MCF 10A (cell line): ENCODE results near the gene MRPL36. TPM values are rescaled to one million over a fixed set of nuclear protein-coding genes. Genes with fewer than 3 reads are reported as not detected.
"Not testable (repeated sequence)": the region's sequence is repeated elsewhere in the genome, so short reads cannot be mapped to it uniquely, and the experiment has no call there.

ENCODE experiments used
- BruUV-seq: library from RNA; stranded (reverse); fragments of 400-500 nt; replicated peaks from 2 replicates; lab custom pipeline; 2021; lab: Mats Ljungman, UMichigan
- CTCF ChIA-PET: fragments of 300-600 bp; sonication (Branson Sonifier 250); formaldehyde crosslinking; extraction: SDS; loops from one replicate; lab custom pipeline; 2021; ENCODE audit warnings: antibody characterized with exemption, inconsistent platforms; lab: Yijun Ruan, JAX
- POLR2A ChIA-PET: fragments of 300-600, 350-650 bp; sonication (Branson Sonifier 250); formaldehyde crosslinking; extraction: SDS; loops from one replicate; lab custom pipeline; 2020; ENCODE audit warnings: antibody characterized with exemption, inconsistent platforms; lab: Yijun Ruan, JAX
- DNase-seq: peaks from one replicate; pipeline ENCODE4 v3.0.0-alpha.2; 2018; ENCODE audit not compliant: unreplicated experiment
- H3K27ac Mint-ChIP-seq: one replicate; pipeline ENCODE4 v1.8.0; 2022; ENCODE audit warnings: mild to moderate bottlenecking, low read depth, mixed read lengths; ENCODE audit not compliant: unreplicated experiment
- H3K27me3 Mint-ChIP-seq: one replicate; pipeline ENCODE4 v1.8.0; 2022; ENCODE audit warnings: mixed read lengths; ENCODE audit not compliant: insufficient read depth, unreplicated experiment
- H3K36me3 Mint-ChIP-seq: one replicate; pipeline ENCODE4 v1.8.0; 2022; ENCODE audit warnings: mild to moderate bottlenecking, moderate library complexity, mixed read lengths; ENCODE audit not compliant: insufficient read depth, unreplicated experiment
- H3K4me1 Mint-ChIP-seq: one replicate; pipeline ENCODE4 v1.8.0; 2022; ENCODE audit warnings: mixed read lengths; ENCODE audit not compliant: insufficient read depth, unreplicated experiment
- H3K4me3 Mint-ChIP-seq: one replicate; pipeline ENCODE4 v1.8.0; 2022; ENCODE audit warnings: mild to moderate bottlenecking, moderate library complexity, mixed read lengths; ENCODE audit not compliant: unreplicated experiment
- H3K9me3 Mint-ChIP-seq: one replicate; pipeline ENCODE4 v1.8.0; 2022; ENCODE audit warnings: mixed read lengths; ENCODE audit not compliant: unreplicated experiment
- intact Hi-C: fragments of 100-400 bp; cut with micrococcal nuclease; formaldehyde crosslinking; loops from 2 replicates; pipeline ENCODE4 v1.14.1; 2022
- total RNA-seq: library from RNA; stranded (reverse); gene quantifications from 2 replicates; pipeline ENCODE4 v1.2.3, GENCODE V29; 2022
- TF ChIP-seq, protein P1 (sequence below): fragments of 200-600 bp; IDR thresholded peaks from one replicate; pipeline ENCODE4 v1.8.0; 2022; ENCODE audit warnings: antibody characterized with exemption, mild to moderate bottlenecking; ENCODE audit not compliant: unreplicated experiment

MRPL36 gene
- total RNA-seq, 1 experiment from 2014 or later: 101 TPM

DNA sequence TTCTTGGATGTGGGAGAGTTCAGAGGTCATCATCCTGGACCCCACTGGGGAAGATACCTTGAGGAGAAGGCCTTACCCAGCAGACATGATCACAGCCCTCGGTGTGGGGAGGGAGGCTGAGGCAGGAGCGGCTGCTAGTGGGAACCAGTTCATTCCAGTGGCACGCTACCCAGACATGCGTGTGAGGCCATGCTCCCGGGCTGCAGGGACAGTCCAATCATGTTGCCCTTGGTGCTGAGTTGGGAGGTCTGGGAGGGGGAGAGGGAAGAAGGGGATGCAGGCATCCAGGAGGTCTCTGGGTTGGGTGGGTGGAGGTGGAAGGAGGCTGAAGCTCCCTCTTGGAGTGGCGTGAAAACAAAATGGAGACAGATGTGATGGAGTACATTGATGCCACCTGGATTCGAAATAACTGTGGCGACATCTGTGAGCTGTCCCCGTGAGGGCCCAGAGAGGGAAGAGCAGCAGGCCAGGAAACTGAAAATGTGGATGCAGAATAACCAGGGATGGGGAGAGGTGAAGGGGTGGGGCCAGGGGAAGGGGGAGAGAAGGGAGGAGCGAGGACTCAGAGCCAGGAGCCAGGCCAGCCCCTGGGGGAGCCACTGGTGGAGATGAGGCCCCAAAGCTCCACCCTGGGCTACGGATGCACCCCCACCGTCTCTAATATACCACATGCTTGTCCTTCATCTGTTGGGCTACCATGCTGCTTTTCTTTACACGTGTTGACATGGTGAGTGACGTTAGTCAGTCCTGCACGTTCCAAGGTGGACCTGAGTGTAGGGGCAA lies 17.8 kb upstream of the MRPL36 start:
- H3K36me3 Mint-ChIP-seq: peaks cover 91% of the 10 kb centered on the region
- no TSS peak for BruUV-seq

DNA sequence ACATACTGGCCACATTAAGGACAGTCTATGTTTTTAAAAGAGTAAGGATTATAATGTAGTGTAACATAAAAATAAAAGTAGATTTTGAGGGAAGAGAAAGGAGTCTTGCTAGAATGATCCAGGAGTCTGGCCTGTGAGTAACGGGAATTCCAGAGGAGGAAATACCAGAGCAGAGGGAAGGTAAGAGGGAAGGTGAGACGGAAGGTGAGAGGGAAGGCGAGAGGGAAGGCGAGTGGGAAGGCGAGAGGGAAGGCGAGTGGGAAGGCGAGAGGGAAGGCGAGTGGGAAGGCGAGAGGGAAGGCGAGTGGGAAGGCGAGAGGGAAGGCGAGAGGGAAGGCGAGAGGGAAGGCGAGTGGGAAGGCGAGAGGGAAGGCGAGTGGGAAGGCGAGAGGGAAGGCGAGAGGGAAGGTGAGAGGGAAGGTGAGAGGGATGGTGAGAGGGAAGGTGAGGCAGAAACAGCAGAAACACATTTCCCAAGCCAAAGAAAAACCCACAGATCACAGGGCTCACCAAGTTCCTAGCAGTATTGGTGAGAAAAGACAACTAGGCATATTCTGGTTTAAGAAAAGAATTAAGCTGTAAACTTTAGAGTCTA lies 17.0 kb upstream of the MRPL36 start:
- H3K36me3 Mint-ChIP-seq: peaks cover 92% of the 10 kb centered on the region
- DNase-seq, H3K4me3 Mint-ChIP-seq, H3K27ac Mint-ChIP-seq, H3K9me3 Mint-ChIP-seq, intact Hi-C loops, BruUV-seq, CTCF ChIA-PET, H3K27me3 Mint-ChIP-seq, POLR2A ChIA-PET, H3K4me1 Mint-ChIP-seq: not testable (repeated sequence)

More for the DNA sequence above, 17.8 kb upstream of the MRPL36 start:
- POLR2A ChIA-PET: interaction anchor here (0.7 kb wide), 1 partner anchor 13 kb away, joined by 3 read pairs; no protein-coding TSS in a partner anchor
- Mint-ChIP-seq H3K27ac (no peak overlapping the region), H3K9me3 (no peaks in the 10 kb centered on the region), H3K4me3 (no peak overlapping the region), H3K27me3 (no peaks in the 10 kb centered on the region), H3K4me1 (no peaks in the 10 kb centered on the region)
- TF ChIP-seq, protein P1, sequence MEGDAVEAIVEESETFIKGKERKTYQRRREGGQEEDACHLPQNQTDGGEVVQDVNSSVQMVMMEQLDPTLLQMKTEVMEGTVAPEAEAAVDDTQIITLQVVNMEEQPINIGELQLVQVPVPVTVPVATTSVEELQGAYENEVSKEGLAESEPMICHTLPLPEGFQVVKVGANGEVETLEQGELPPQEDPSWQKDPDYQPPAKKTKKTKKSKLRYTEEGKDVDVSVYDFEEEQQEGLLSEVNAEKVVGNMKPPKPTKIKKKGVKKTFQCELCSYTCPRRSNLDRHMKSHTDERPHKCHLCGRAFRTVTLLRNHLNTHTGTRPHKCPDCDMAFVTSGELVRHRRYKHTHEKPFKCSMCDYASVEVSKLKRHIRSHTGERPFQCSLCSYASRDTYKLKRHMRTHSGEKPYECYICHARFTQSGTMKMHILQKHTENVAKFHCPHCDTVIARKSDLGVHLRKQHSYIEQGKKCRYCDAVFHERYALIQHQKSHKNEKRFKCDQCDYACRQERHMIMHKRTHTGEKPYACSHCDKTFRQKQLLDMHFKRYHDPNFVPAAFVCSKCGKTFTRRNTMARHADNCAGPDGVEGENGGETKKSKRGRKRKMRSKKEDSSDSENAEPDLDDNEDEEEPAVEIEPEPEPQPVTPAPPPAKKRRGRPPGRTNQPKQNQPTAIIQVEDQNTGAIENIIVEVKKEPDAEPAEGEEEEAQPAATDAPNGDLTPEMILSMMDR: no peak
- CTCF ChIA-PET: no interaction called here
- DNase-seq: no peak
- intact Hi-C loops: no loop called here

- POLR2A ChIA-PET: no interaction called here
- peaks cover 92% of the 10 kb centered on the region for H3K36me3 Mint-ChIP-seq
- BruUV-seq: no TSS peak
These were observed 16.2 kb upstream of the MRPL36 start for GRCh38 chr5:1815881-1816292.

DNA sequence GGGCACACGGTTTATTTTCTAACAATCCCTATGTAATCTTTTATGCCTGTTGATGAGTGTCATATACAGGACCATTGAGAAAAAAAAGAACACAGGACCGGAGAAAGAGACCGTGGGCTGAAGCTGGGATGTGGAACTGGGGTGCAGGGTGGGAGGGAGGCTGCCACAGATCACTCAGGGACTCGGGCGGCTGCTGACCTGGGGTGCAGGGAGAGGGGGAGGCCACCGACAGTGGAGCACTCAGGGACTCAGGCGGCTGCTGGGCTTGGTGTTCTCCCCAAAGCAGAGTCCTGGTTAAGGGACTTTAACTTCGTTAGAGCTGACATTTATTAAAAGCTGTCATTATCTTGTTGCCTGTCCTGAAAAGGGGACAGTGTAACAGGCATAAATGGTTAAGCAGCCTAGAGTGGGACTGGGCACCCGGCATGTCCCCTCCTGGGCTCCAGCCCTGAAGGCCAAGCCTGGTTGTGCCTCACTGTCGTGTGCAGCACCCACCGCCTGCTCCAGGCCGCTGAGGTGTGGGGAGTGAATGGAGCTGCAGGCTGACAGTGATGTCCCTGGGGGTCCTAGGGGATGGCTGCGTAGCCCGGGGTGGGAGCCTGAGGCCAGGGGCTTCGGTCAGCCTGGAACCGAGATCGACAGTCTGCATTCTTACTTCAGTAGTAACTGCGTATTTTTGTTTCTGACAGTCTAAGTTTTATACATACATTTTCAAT lies 15.6 kb upstream of the MRPL36 start:
- Mint-ChIP-seq H3K27me3 (no peaks in the 10 kb centered on the region), H3K27ac (no peak overlapping the region), H3K36me3 (peaks cover 92% of the 10 kb centered on the region), H3K4me3 (no peak overlapping the region), H3K4me1 (no peaks in the 10 kb centered on the region), H3K9me3 (no peaks in the 10 kb centered on the region)
- DNase-seq: no peak
- intact Hi-C loops: no loop called here
- TF ChIP-seq, protein P1: no peak
- ChIA-PET CTCF (no interaction called here), POLR2A (no interaction called here)
- BruUV-seq: no TSS peak

More at GRCh38 chr5:1815881-1816292, 16.2 kb upstream of the MRPL36 start:
- Mint-ChIP-seq H3K9me3 (no peaks in the 10 kb centered on the region), H3K4me3 (no peak overlapping the region), H3K4me1 (no peaks in the 10 kb centered on the region), H3K27ac (no peak overlapping the region), H3K27me3 (no peaks in the 10 kb centered on the region)
- CTCF ChIA-PET: no interaction called here
- DNase-seq: no peak
- intact Hi-C loops: no loop called here
- TF ChIP-seq, protein P1: no peak
